ENCODE results near the gene DCDC1.

Gene DCDC1

GRCh38 chr11:31259797-31260196 is 109.7 kb downstream of the DCDC1 start:
- TF ChIP-seq CTCF (conservative IDR thresholded peaks at IDR 0.05; ENCODE audit: low read depth, low read length): no peak
- no peak for DNase-seq (ENCODE audit: low read depth)
- no peak overlapping the region for H3K4me3 ChIP-seq (ENCODE audit: low read depth, low read length)

- peak; percentile 21 for DNase-seq (ENCODE audit: low read depth)
- no peak overlapping the region for H3K4me3 ChIP-seq (ENCODE audit: low read depth, low read length)
- TF ChIP-seq CTCF (conservative IDR thresholded peaks at IDR 0.05; ENCODE audit: low read depth, low read length): no peak
These were observed 115.1 kb downstream of the DCDC1 start for GRCh38 chr11:31254415-31254814.

GRCh38 chr11:31248768-31249167 is 120.8 kb downstream of the DCDC1 start:
- H3K4me3 ChIP-seq (ENCODE audit: low read depth, low read length): no peak overlapping the region
- DNase-seq (ENCODE audit: low read depth): no peak
- TF ChIP-seq CTCF (conservative IDR thresholded peaks at IDR 0.05; ENCODE audit: low read depth, low read length): no peak

- no peak for DNase-seq (ENCODE audit: low read depth)
- H3K4me3 ChIP-seq (ENCODE audit: low read depth, low read length): no peak overlapping the region
- no peak for TF ChIP-seq CTCF (conservative IDR thresholded peaks at IDR 0.05; ENCODE audit: low read depth, low read length)
These were observed 122.2 kb downstream of the DCDC1 start for GRCh38 chr11:31247321-31247720.

- peak; percentile 41 for DNase-seq (ENCODE audit: low read depth)
- H3K4me3 ChIP-seq (ENCODE audit: low read depth, low read length): no peak overlapping the region
- no peak for TF ChIP-seq CTCF (conservative IDR thresholded peaks at IDR 0.05; ENCODE audit: low read depth, low read length)
These were observed 122.9 kb downstream of the DCDC1 start for GRCh38 chr11:31246451-31247165.

DNA sequence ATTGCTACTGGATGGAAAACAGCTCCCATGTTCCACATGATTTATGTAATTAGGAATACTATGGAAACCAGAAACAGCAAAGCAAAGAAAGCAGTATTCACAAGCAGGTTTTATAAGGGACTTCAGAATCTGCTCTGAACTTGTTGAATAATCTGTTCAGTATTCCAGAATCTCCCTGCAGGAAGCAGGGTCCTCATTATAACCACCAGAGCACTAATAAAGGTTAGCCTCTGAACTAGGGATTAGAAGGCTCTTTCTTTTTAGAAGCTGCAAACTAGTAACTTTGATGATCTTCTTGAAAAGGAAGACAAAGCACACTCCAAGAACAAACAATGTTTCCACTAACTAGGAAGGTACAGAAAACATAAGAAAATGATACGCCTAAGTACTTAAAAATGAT is 125.8 kb downstream of the DCDC1 start:
- DNase-seq (ENCODE audit: low read depth): no peak
- TF ChIP-seq CTCF (conservative IDR thresholded peaks at IDR 0.05; ENCODE audit: low read depth, low read length): no peak

GRCh38 chr11:31240340-31240904 is 129.1 kb downstream of the DCDC1 start:
- H3K4me3 ChIP-seq (ENCODE audit: low read depth, low read length): no peak overlapping the region
- DNase-seq (ENCODE audit: low read depth): peak; percentile 78
- TF ChIP-seq CTCF (conservative IDR thresholded peaks at IDR 0.05; ENCODE audit: low read depth, low read length): peak; percentile 79

More for the DNA sequence above, 125.8 kb downstream of the DCDC1 start:
- no peak overlapping the region for H3K4me3 ChIP-seq (ENCODE audit: low read depth, low read length)

Measured in choroid plexus epithelial cell (primary cell).